IPS-18a (cell line): ENCODE results near the gene ARFGEF3.
"Not testable (repeated sequence)": the region's sequence is repeated elsewhere in the genome, so short reads cannot be mapped to it uniquely, and the experiment has no call there.

ENCODE experiments used
- H3K27ac ChIP-seq: one replicate; pipeline ENCODE4 v1.5.1; 2013; ENCODE audit warnings: low read length
- H3K27me3 ChIP-seq: one replicate; pipeline ENCODE4 v1.6.1; 2013; ENCODE audit warnings: mild to moderate bottlenecking, low read length; ENCODE audit not compliant: control insufficient read depth, insufficient read depth
- H3K36me3 ChIP-seq: one replicate; pipeline ENCODE4 v1.6.1; 2013; ENCODE audit warnings: low read depth, low read length; ENCODE audit not compliant: control insufficient read depth
- H3K4me1 ChIP-seq: one replicate; pipeline ENCODE4 v1.6.1; 2013; ENCODE audit warnings: low read depth, low read length; ENCODE audit not compliant: control insufficient read depth
- H3K4me3 ChIP-seq: one replicate; pipeline ENCODE4 v1.5.1; 2013; ENCODE audit warnings: low read length
- H3K9ac ChIP-seq: one replicate; pipeline ENCODE4 v1.6.1; 2013; ENCODE audit warnings: mild to moderate bottlenecking, low read length, moderate library complexity
- H3K9me3 ChIP-seq: one replicate; pipeline ENCODE4 v1.6.1; 2013; ENCODE audit warnings: low read depth, low read length; ENCODE audit not compliant: control insufficient read depth

The ARFGEF3 gene

GRCh38 chr6:138343112-138343511, 181.4 kb downstream of the ARFGEF3 start:
- Histone ChIP-seq H3K36me3 (no peaks in the 10 kb centered on the region), H3K27ac (no peak overlapping the region), H3K9me3 (no peaks in the 10 kb centered on the region), H3K9ac (peak overlapping the region; percentile 1), H3K4me1 (peaks cover 6% of the 10 kb centered on the region), H3K27me3 (no peaks in the 10 kb centered on the region), H3K4me3 (no peak overlapping the region)

GRCh38 chr6:138345565-138346285, 184.0 kb downstream of the ARFGEF3 start:
- Histone ChIP-seq H3K9ac (no peak overlapping the region), H3K4me1 (peaks cover 13% of the 10 kb centered on the region), H3K36me3 (no peaks in the 10 kb centered on the region), H3K9me3 (no peaks in the 10 kb centered on the region), H3K27me3 (no peaks in the 10 kb centered on the region), H3K4me3 (no peak overlapping the region), H3K27ac (no peak overlapping the region)

- H3K27ac ChIP-seq: no peak overlapping the region
- no peak overlapping the region for H3K9ac ChIP-seq
- H3K27me3 ChIP-seq: no peaks in the 10 kb centered on the region
- no peaks in the 10 kb centered on the region for H3K36me3 ChIP-seq
- no peaks in the 10 kb centered on the region for H3K9me3 ChIP-seq
- no peak overlapping the region for H3K4me3 ChIP-seq
- peaks cover 13% of the 10 kb centered on the region for H3K4me1 ChIP-seq
Measured at GRCh38 chr6:138346302-138347195, 184.8 kb downstream of the ARFGEF3 start.

GRCh38 chr6:138347864-138348263, 186.1 kb downstream of the ARFGEF3 start:
- Histone ChIP-seq H3K9me3 (no peaks in the 10 kb centered on the region), H3K27me3 (no peaks in the 10 kb centered on the region), H3K4me3 (no peak overlapping the region), H3K36me3 (no peaks in the 10 kb centered on the region), H3K9ac (no peak overlapping the region), H3K4me1 (peaks cover 13% of the 10 kb centered on the region), H3K27ac (no peak overlapping the region)

GRCh38 chr6:138349891-138350290, 188.2 kb downstream of the ARFGEF3 start:
- Histone ChIP-seq H3K9ac (no peak overlapping the region), H3K4me1 (peaks cover 13% of the 10 kb centered on the region), H3K27ac (no peak overlapping the region), H3K4me3 (no peak overlapping the region), H3K36me3 (no peaks in the 10 kb centered on the region), H3K27me3 (no peaks in the 10 kb centered on the region), H3K9me3 (no peaks in the 10 kb centered on the region)

- H3K4me3 ChIP-seq: no peak overlapping the region
- H3K27me3 ChIP-seq: no peaks in the 10 kb centered on the region
Measured at GRCh38 chr6:138357928-138358327, 196.2 kb downstream of the ARFGEF3 start.

GRCh38 chr6:138368684-138369083, 206.9 kb downstream of the ARFGEF3 start:
- not testable (repeated sequence) for H3K9me3 ChIP-seq, H3K36me3 ChIP-seq, H3K4me3 ChIP-seq, H3K27me3 ChIP-seq, H3K4me1 ChIP-seq, H3K9ac ChIP-seq, H3K27ac ChIP-seq

More at GRCh38 chr6:138357928-138358327, 196.2 kb downstream of the ARFGEF3 start:
- H3K27ac ChIP-seq: no peak overlapping the region
- no peaks in the 10 kb centered on the region for H3K4me1 ChIP-seq
- H3K9me3 ChIP-seq: no peaks in the 10 kb centered on the region
- no peak overlapping the region for H3K9ac ChIP-seq
- no peaks in the 10 kb centered on the region for H3K36me3 ChIP-seq

GRCh38 chr6:138370631-138371451, 209.1 kb downstream of the ARFGEF3 start:
- Histone ChIP-seq H3K9me3 (no peaks in the 10 kb centered on the region), H3K27me3 (no peaks in the 10 kb centered on the region), H3K4me3 (no peak overlapping the region), H3K27ac (no peak overlapping the region), H3K36me3 (no peaks in the 10 kb centered on the region), H3K4me1 (no peaks in the 10 kb centered on the region), H3K9ac (no peak overlapping the region)

GRCh38 chr6:138371452-138371711, 209.6 kb downstream of the ARFGEF3 start:
- Histone ChIP-seq H3K9ac (no peak overlapping the region), H3K36me3 (no peaks in the 10 kb centered on the region), H3K4me3 (no peak overlapping the region), H3K9me3 (no peaks in the 10 kb centered on the region), H3K27ac (no peak overlapping the region), H3K4me1 (no peaks in the 10 kb centered on the region), H3K27me3 (no peaks in the 10 kb centered on the region)

- Histone ChIP-seq H3K9me3 (no peaks in the 10 kb centered on the region), H3K36me3 (no peaks in the 10 kb centered on the region), H3K9ac (no peak overlapping the region), H3K27ac (no peak overlapping the region), H3K27me3 (no peaks in the 10 kb centered on the region), H3K4me3 (no peak overlapping the region), H3K4me1 (no peaks in the 10 kb centered on the region)
Measured at GRCh38 chr6:138371720-138372119, 210.0 kb downstream of the ARFGEF3 start.

GRCh38 chr6:138372711-138373463, 211.1 kb downstream of the ARFGEF3 start:
- H3K36me3 ChIP-seq: no peaks in the 10 kb centered on the region
- H3K4me1 ChIP-seq: peaks cover under 1% of the 10 kb centered on the region
- no peak overlapping the region for H3K27ac ChIP-seq

More at GRCh38 chr6:138372711-138373463, 211.1 kb downstream of the ARFGEF3 start:
- Histone ChIP-seq H3K4me3 (no peak overlapping the region), H3K27me3 (no peaks in the 10 kb centered on the region), H3K9me3 (no peaks in the 10 kb centered on the region), H3K9ac (no peak overlapping the region)
